Activated T-helper 2 cell treated with anti-CD3 and anti-CD28 coated beads, Interferon-gamma antibody, Interleukin-2, Interleukin-4, amounts not matched to agents 10 μg/mL and 5 μg/mL and 100 μg/mL, durations not matched to agents 14 hours and 24 hours and 36 hours (primary cell): ENCODE measurements around the gene CAPN9. TPM values are rescaled to one million over a fixed set of nuclear protein-coding genes. Genes with fewer than 3 reads are reported as not detected.

Experiments used
- DNase-seq: peaks from one replicate; pipeline ENCODE4 v3.0.0; 2021; ENCODE audit warnings: low spot score
- H3K27ac Mint-ChIP-seq: one replicate; pipeline ENCODE4 v1.8.0; 2021; ENCODE audit warnings: mixed read lengths
- H3K27me3 Mint-ChIP-seq: one replicate; pipeline ENCODE4 v1.8.0; 2021; ENCODE audit warnings: low read depth, mixed read lengths
- H3K36me3 Mint-ChIP-seq: one replicate; pipeline ENCODE4 v1.8.0; 2021; ENCODE audit warnings: low read depth, mixed read lengths
- H3K4me1 Mint-ChIP-seq: one replicate; pipeline ENCODE4 v1.8.0; 2021; ENCODE audit warnings: low read depth, mixed read lengths
- H3K4me3 Mint-ChIP-seq: one replicate; pipeline ENCODE4 v1.8.0; 2021; ENCODE audit warnings: low read depth, mild to moderate bottlenecking, moderate library complexity, mixed read lengths
- H3K9me3 Mint-ChIP-seq: one replicate; pipeline ENCODE4 v1.8.0; 2021; ENCODE audit warnings: mixed read lengths
- intact Hi-C: fragments of 100-400 bp; cut with micrococcal nuclease; formaldehyde crosslinking; loops from one replicate; pipeline ENCODE4 v1.15.1; 2023
- total RNA-seq: library from RNA; stranded (reverse); gene quantifications from 2 replicates; pipeline ENCODE4 v1.2.3, GENCODE V29; 2022

The CAPN9 gene
- total RNA-seq, 1 donor from 2014 or later: not detected

DNA sequence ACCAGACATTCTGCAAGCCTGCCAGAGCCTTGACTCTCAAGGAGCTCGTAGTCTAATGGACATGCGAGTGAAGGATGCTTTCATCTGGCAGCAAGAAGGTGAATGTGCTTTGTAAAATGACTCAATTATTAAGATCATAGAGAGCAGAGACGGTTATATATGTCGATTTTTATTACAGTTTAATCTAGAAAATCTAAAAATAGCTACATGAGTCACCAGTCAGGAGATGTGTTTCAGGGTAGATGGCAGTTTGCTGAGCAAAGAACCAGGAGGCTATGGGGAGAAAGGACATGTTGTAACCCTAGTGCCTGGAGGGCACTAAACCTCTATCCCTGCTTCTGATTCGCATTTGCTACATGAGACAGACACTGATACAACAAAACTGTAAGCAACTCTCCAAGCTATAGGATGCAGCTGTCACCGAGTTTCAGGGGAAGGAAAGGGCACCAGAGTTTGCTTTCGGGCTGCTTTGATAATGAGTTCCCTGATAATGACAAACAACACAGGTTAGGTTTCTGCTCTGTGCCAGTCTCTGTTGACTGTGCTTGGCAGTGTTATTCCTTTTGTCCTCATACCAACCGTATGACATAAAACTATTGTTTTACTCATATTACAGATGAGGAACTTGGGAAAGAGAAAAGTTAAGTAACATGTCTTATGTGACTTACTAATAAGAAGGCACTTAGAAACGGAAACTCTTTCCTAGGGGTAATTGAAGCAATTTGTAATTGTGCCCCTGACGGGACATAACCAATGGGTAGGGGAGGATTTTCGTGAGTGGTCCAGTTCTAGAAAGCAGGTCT, 77.9 kb downstream of the CAPN9 start:
- DNase-seq: no peak
- H3K27ac Mint-ChIP-seq: no peak overlapping the region
- no peaks in the 10 kb centered on the region for H3K27me3 Mint-ChIP-seq
- intact Hi-C loops: no loop called here
- H3K36me3 Mint-ChIP-seq: no peaks in the 10 kb centered on the region
- no peaks in the 10 kb centered on the region for H3K4me1 Mint-ChIP-seq
- no peaks in the 10 kb centered on the region for H3K9me3 Mint-ChIP-seq
- no peak overlapping the region for H3K4me3 Mint-ChIP-seq

DNA sequence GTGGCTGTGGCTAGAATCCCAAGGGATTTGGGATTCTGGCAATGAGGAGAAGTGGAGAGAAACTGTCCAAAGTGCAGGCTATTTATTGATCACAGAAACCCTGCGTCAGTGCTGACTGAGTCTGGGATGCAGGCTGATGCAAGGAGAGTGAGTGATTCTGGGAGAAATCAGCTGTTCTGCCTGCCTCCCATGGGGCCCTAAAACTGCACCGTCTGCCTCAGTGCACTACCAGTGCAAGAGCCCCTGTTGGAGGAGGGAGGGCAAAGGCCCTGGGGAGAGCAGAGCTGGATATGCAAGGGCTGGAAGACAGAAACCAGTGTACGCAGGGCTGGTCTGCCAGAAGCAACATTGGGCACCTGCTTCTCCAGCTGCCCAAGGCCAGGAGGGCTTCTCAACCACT, 78.6 kb downstream of the CAPN9 start:
- H3K27me3 Mint-ChIP-seq: peaks cover 2% of the 10 kb centered on the region
- no peaks in the 10 kb centered on the region for H3K4me1 Mint-ChIP-seq
- H3K9me3 Mint-ChIP-seq: no peaks in the 10 kb centered on the region
- no peak overlapping the region for H3K4me3 Mint-ChIP-seq
- H3K27ac Mint-ChIP-seq: no peak overlapping the region
- intact Hi-C loops: no loop called here
- H3K36me3 Mint-ChIP-seq: no peaks in the 10 kb centered on the region
- DNase-seq: no peak

DNA sequence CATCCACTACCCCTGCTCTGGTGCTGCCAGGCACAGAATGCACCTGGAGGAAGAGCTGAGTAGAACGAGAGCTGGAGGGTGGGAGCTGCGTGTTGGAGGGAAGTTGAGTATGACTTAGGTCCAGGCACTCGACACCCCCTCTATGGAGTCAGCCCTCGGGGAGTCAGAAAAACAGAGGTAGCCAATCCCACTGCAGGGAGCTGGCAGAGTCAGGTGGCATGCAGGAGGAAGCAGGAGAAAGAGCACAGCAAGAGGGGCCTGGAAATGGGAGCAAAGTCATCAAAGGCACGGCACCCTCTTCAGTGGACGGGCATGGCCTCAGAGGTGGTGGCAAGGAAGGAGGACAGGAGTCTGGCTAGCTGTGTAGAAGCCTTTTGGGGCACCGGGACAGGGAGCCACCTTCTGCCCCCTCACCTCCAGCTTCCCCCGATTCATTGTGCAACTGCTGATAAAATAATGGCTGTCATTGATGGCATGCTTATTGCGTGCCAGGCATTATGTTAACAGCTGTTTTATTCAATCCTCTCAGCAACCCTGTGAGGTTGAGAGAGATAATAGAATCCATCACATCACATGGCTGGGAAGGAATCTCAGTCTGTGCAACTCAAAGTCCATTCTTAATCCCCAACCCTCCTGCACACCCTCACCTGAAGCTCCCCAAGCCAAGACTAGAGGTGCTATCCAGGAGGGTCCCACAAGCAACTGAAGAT, 79.1 kb downstream of the CAPN9 start:
- no peak for DNase-seq
- intact Hi-C loops: no loop called here
- Mint-ChIP-seq H3K9me3 (no peaks in the 10 kb centered on the region), H3K27ac (no peak overlapping the region), H3K27me3 (peaks cover 4% of the 10 kb centered on the region), H3K4me3 (no peak overlapping the region), H3K36me3 (no peaks in the 10 kb centered on the region), H3K4me1 (no peaks in the 10 kb centered on the region)

DNA sequence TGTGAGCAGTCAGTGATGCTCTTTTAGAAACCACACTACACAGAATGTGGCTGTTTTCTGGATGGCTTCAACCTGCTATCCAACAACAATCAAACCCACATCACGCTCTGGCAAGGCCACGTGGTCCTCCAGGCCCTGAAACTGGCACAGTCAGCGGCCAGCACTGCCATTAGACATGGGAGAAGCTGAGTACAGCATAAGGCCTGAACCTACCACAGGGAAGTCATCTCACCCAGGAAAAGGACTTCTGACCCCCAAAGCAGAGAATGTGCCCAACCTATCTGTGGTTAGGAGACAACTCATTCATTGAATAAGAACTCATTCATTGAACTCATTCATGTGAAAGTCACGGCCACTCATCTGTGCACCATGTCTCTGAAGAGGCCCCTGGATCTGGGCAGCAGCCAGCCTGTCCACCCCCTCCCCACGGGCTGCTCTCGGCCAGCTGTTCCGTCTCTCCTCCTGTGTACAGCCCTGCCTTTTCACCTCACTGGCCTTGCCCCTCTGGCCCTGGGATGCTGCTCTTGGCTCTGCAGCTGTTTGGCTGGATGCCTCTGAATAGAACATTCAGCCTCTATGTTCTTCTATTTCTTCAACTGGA, 80.0 kb downstream of the CAPN9 start:
- Mint-ChIP-seq H3K4me3 (no peak overlapping the region), H3K9me3 (no peaks in the 10 kb centered on the region), H3K27me3 (peaks cover 4% of the 10 kb centered on the region), H3K4me1 (no peaks in the 10 kb centered on the region), H3K36me3 (no peaks in the 10 kb centered on the region), H3K27ac (no peak overlapping the region)
- no peak for DNase-seq
- intact Hi-C loops: no loop called here

DNA sequence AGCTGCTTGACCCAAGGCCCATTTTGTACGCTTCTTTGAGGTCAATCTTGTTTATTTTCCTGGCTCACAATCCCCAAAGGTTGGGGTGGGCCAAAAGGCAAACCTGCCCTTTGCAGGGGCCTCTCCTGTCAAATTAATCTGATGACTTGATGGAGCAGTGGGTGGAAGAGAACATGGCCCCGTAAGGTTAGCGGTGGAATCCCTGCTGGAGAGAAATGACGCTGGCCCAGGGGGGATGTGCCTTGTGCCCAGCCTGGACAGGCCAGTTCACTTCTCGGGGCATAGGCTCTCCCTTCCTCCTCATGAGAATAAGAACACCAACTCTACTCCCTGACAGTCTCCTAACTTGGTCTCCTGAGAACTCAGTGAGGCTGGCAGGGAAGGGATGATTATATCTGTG, 80.6 kb downstream of the CAPN9 start:
- Mint-ChIP-seq H3K4me1 (no peaks in the 10 kb centered on the region), H3K9me3 (no peaks in the 10 kb centered on the region), H3K27ac (no peak overlapping the region), H3K36me3 (no peaks in the 10 kb centered on the region), H3K27me3 (peaks cover 4% of the 10 kb centered on the region), H3K4me3 (no peak overlapping the region)
- no peak for DNase-seq
- intact Hi-C loops: no loop called here

DNA sequence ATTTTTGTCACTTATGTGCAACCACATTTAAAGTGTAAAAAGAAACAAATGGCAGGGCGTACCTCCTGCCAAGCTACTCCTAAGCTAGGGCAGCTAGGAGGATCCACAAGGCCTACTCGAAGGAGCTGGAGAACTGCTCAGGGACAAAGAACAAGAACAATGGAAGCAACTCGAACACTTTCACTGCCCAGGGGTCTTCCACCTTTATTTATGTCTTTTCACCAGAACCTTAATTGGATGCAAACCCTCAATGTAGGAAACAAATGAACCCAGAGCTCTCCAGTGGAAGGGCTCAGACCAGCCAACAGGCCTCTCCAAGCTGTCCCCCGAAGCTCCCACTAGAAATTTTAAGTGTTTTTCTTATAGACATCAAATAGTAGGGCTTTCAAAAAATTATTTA, 81.2 kb downstream of the CAPN9 start:
- no peak for DNase-seq
- intact Hi-C loops: no loop called here
- H3K27me3 Mint-ChIP-seq: peaks cover 4% of the 10 kb centered on the region
- H3K36me3 Mint-ChIP-seq: no peaks in the 10 kb centered on the region
- no peaks in the 10 kb centered on the region for H3K9me3 Mint-ChIP-seq
- H3K4me1 Mint-ChIP-seq: no peaks in the 10 kb centered on the region
- H3K4me3 Mint-ChIP-seq: no peak overlapping the region
- H3K27ac Mint-ChIP-seq: no peak overlapping the region

DNA sequence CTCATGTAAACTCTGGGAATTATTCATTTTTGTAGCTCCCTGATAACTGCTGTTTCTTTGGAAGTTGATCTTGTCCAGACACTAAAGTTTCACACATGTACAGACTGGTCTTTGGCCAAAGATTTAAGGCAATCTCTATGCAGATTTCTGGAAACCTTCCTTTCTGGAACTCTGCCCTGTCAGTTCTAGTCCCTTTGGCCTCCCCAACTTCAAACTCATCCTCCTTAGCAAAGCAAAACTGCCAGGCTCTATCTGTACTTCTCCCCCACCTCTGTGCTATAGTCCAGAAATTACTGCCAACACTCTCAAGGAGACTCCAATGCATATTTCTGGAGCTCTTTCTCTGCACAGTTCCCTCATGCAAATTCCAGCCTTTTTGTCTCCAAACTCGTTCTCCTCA, 84.6 kb downstream of the CAPN9 start:
- no peaks in the 10 kb centered on the region for H3K36me3 Mint-ChIP-seq
- H3K9me3 Mint-ChIP-seq: no peaks in the 10 kb centered on the region
- no peaks in the 10 kb centered on the region for H3K4me1 Mint-ChIP-seq
- no peak for DNase-seq
- no peak overlapping the region for H3K27ac Mint-ChIP-seq
- intact Hi-C loops: no loop called here
- no peak overlapping the region for H3K4me3 Mint-ChIP-seq
- H3K27me3 Mint-ChIP-seq: peaks cover 4% of the 10 kb centered on the region

DNA sequence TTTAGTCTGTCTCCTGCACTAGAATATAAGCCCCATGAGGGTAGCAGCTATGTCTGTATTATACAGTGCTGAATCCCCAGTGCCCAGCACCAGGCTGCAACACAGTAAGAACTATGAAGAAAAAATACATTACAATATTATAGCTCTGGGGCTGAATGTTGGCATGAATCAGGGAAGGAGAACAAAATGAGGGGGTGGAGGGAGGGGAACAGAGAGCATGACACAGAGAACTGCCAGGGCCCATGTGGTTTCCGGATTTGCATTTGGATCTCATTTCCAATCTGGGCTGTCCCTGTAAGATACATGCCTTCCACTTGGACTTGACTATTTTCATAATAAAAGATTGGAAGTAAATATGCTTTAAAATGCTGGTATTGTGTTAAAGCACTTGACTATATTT, 85.3 kb downstream of the CAPN9 start:
- Mint-ChIP-seq H3K27me3 (peaks cover 4% of the 10 kb centered on the region), H3K9me3 (no peaks in the 10 kb centered on the region), H3K27ac (no peak overlapping the region), H3K4me3 (no peak overlapping the region), H3K36me3 (no peaks in the 10 kb centered on the region), H3K4me1 (no peaks in the 10 kb centered on the region)
- no peak for DNase-seq
- intact Hi-C loops: no loop called here

DNA sequence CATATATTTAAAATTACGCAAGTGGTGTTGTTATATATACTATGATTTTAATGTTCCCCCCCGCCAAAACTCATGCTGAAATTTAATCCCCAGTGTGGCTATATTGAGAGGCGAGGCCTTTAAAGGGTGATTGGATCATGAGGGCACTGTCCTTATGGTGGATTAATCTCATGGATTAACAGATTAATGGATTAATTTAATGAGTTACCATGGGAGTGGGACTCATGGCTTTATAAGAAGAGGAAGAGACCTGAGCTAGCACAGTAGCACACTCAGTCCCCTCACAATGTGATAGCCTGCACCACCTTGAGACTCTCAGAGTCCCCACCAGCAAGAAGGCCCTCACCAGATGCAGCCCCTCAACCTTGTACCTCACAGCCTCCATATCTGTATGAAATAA, 86.3 kb downstream of the CAPN9 start:
- DNase-seq: no peak
- no peaks in the 10 kb centered on the region for H3K4me1 Mint-ChIP-seq

DNA sequence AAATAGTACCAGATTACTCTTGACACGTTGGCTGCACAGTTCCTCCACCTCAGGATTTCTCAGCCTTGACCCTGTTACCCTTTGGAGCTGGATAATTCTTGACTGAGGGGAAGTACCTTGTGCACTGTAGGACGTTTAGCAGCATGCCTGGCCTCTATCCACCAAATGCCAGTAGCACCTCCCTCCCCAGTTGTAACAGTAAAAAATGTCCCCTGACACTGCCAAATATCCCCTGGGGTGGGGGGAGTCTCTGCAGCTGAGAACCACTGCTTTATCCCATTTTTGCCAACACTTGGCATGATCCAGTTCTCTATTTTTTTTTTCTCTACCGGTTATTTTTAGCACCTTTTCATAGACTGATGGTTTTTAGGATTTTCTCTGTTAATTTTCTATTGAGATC, 87.1 kb downstream of the CAPN9 start:
- no peak for DNase-seq
- H3K27me3 Mint-ChIP-seq: peaks cover 4% of the 10 kb centered on the region
- H3K4me1 Mint-ChIP-seq: no peaks in the 10 kb centered on the region
- no peaks in the 10 kb centered on the region for H3K9me3 Mint-ChIP-seq
- no peak overlapping the region for H3K4me3 Mint-ChIP-seq
- H3K36me3 Mint-ChIP-seq: no peaks in the 10 kb centered on the region
- H3K27ac Mint-ChIP-seq: no peak overlapping the region
- intact Hi-C loops: no loop called here

More for the DNA sequence above, 86.3 kb downstream of the CAPN9 start:
- Mint-ChIP-seq H3K27ac (no peak overlapping the region), H3K4me3 (no peak overlapping the region), H3K27me3 (peaks cover 4% of the 10 kb centered on the region), H3K36me3 (no peaks in the 10 kb centered on the region), H3K9me3 (no peaks in the 10 kb centered on the region)
- intact Hi-C loops: no loop called here

DNA sequence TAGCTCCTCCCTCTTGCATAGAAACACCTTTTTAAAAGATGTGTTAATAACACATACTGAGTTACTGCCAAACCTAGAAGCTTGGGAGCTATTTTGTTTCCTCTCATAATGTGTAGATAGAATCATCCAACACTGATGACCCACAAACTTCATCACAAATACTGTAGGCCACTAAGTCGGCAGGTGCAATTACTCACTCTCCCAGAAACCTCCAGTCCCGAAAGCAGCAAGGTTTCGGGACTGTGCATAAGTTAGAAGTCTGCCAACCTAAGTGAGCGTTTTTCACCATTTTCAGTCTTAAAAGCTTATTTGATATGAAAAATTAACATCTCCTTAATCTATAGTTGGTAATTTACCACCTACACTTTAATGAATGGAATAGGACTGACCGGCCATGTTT, 89.2 kb downstream of the CAPN9 start:
- intact Hi-C loops: no loop called here
- Mint-ChIP-seq H3K27ac (no peak overlapping the region), H3K4me3 (no peak overlapping the region), H3K4me1 (no peaks in the 10 kb centered on the region), H3K27me3 (no peaks in the 10 kb centered on the region), H3K9me3 (no peaks in the 10 kb centered on the region), H3K36me3 (no peaks in the 10 kb centered on the region)
- DNase-seq: no peak

DNA sequence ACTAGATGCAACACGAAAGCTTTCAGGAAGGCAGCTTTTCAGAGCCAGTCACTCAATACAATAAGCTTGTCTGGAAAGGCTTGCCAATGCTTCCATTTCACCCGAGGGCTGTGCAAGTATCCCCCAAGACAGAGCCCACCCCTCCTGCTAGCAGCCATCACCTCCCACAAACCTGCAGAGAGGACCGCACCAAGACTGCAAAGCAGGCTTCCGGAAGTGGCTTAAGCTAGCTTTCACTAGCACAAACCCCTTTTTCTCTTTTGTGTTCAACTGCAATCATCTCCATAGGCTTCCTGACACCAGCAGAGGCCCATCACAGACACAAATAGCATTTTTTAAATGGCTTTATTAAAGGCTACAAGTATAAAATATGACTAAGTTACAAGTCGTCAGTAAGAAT, 89.6 kb downstream of the CAPN9 start:
- Mint-ChIP-seq H3K9me3 (no peaks in the 10 kb centered on the region), H3K4me1 (no peaks in the 10 kb centered on the region), H3K36me3 (no peaks in the 10 kb centered on the region), H3K27ac (no peak overlapping the region), H3K4me3 (no peak overlapping the region), H3K27me3 (no peaks in the 10 kb centered on the region)
- intact Hi-C loops: no loop called here
- DNase-seq: no peak

DNA sequence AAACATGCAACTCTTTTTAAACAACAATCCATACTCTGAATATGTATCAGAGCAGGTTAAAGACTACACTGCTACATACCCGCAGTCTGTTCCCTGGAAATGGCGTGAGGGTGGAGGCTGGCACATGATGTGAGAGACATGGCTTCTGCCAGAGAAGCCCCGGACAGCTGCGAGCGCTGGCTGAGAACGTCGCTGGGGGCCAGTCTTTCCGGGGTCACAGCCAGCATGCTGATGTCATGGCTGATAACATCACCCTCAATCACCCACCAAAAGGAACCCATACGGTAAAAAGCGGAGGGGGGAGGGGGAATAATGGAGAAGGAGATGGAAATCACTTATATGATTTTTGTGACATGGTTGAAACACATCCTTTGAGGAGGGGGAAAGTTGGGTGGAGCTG, 92.0 kb downstream of the CAPN9 start:
- H3K9me3 Mint-ChIP-seq: no peaks in the 10 kb centered on the region
- no peak for DNase-seq
- H3K4me1 Mint-ChIP-seq: no peaks in the 10 kb centered on the region
- H3K4me3 Mint-ChIP-seq: no peak overlapping the region
- no peak overlapping the region for H3K27ac Mint-ChIP-seq
- H3K27me3 Mint-ChIP-seq: no peaks in the 10 kb centered on the region
- H3K36me3 Mint-ChIP-seq: no peaks in the 10 kb centered on the region
- intact Hi-C loops: no loop called here
